ENCODE measurements around the gene GALNT15. TPM values are rescaled to one million over a fixed set of nuclear protein-coding genes. Genes with fewer than 3 reads are reported as not detected.

GALNT15 gene
- total RNA-seq, 8 experiments from 2014 or later = 0.23 to 41.3 (median 0.70) TPM; not detected in 1

- Histone ChIP-seq H3K27ac (no peak overlapping the region), H3K4me1 (replicated peaks in 1 of 2) (no peaks in the 10 kb centered on the region), H3K4me3 (no peak overlapping the region)
- no peak for ATAC-seq (replicated peaks in 6 of 8)
- 0 to 100% (median 56%) methylated on average over 1 to 4 of the region's 5 CpGs; no CpG with 5 or more reads in 1 of the 10 experiments for WGBS, 10 experiments
- in situ Hi-C loops (cut with MboI; ENCODE audit: low pct_unique_long_range_greater_than_20kb in 2 of 9, low sequenced_read_pairs in 9 of 9, unreplicated experiment in 9 of 9) = no loop called here
Measured at GRCh38 chr3:16142350-16143025, 32.0 kb upstream of the GALNT15 start.

GRCh38 chr3:16143861-16144447 lies 30.5 kb upstream of the GALNT15 start:
- in situ Hi-C loops (cut with MboI; ENCODE audit: low pct_unique_long_range_greater_than_20kb in 2 of 9, low sequenced_read_pairs in 9 of 9, unreplicated experiment in 9 of 9) = no loop called here
- peak in 3 of 8 experiments; percentile 45 to 79 (median 50) for ATAC-seq (replicated peaks in 6 of 8)
- 0 to 60% (median 25%) methylated on average over 1 to 2 of the region's 2 CpGs; no CpG with 5 or more reads in 3 of the 10 experiments for WGBS, 10 experiments
- Histone ChIP-seq H3K4me3 (no peak overlapping the region), H3K27ac (no peak overlapping the region), H3K4me1 (replicated peaks in 1 of 2) (no peaks in the 10 kb centered on the region)

GRCh38 chr3:16145176-16145575 lies 29.3 kb upstream of the GALNT15 start:
- in situ Hi-C loops (cut with MboI; ENCODE audit: low pct_unique_long_range_greater_than_20kb in 2 of 9, low sequenced_read_pairs in 9 of 9, unreplicated experiment in 9 of 9) = no loop called here
- no peak for ATAC-seq (replicated peaks in 6 of 8)
- 67 to 100% (median 87%) methylated on average over 1 to 2 of the region's 2 CpGs; no CpG with 5 or more reads in 4 of the 10 experiments for whole genome bisulfite sequencing, 10 experiments
- H3K27ac ChIP-seq = no peak overlapping the region
- H3K4me3 ChIP-seq = no peak overlapping the region
- H3K4me1 ChIP-seq (replicated peaks in 1 of 2) = no peaks in the 10 kb centered on the region

- in situ Hi-C loops (cut with MboI; ENCODE audit: low pct_unique_long_range_greater_than_20kb in 2 of 9, low sequenced_read_pairs in 9 of 9, unreplicated experiment in 9 of 9) = no loop called here
- Histone ChIP-seq H3K27ac (no peak overlapping the region), H3K4me3 (no peak overlapping the region), H3K4me1 (replicated peaks in 1 of 2) (no peaks in the 10 kb centered on the region)
- peak in 2 of 8 experiments; percentile 3 to 8 for ATAC-seq (replicated peaks in 6 of 8)
- WGBS, 10 experiments = 75 to 100% (median 86%) methylated on average over 1 of the region's 2 CpGs; no CpG with 5 or more reads in 4 of the 10 experiments
Measured at GRCh38 chr3:16146015-16146730, 28.3 kb upstream of the GALNT15 start.

- peak in 3 of 8 experiments; percentile 65 to 75 (median 67) for ATAC-seq (replicated peaks in 6 of 8)
- Histone ChIP-seq H3K27ac (no peak overlapping the region), H3K4me1 (replicated peaks in 1 of 2) (no peaks in the 10 kb centered on the region), H3K4me3 (no peak overlapping the region)
- 63 to 100% (median 82%) methylated on average over 1 to 2 of the region's 2 CpGs; no CpG with 5 or more reads in 1 of the 10 experiments for WGBS, 10 experiments
- in situ Hi-C loops (cut with MboI; ENCODE audit: low pct_unique_long_range_greater_than_20kb in 2 of 9, low sequenced_read_pairs in 9 of 9, unreplicated experiment in 9 of 9) = no loop called here
Measured at GRCh38 chr3:16147220-16147994, 27.1 kb upstream of the GALNT15 start.

GRCh38 chr3:16148213-16148612 lies 26.3 kb upstream of the GALNT15 start:
- Histone ChIP-seq H3K4me1 (replicated peaks in 1 of 2) (no peaks in the 10 kb centered on the region), H3K4me3 (no peak overlapping the region), H3K27ac (no peak overlapping the region)
- in situ Hi-C loops (cut with MboI; ENCODE audit: low pct_unique_long_range_greater_than_20kb in 2 of 9, low sequenced_read_pairs in 9 of 9, unreplicated experiment in 9 of 9) = no loop called here
- peak in 1 of 8 experiments; percentile 5 for ATAC-seq (replicated peaks in 6 of 8)
- WGBS, 10 experiments = 40 to 93% (median 90%) methylated on average over 1 to 5 of the region's 6 CpGs; no CpG with 5 or more reads in 3 of the 10 experiments

- Histone ChIP-seq H3K4me1 (replicated peaks in 1 of 2) (no peaks in the 10 kb centered on the region), H3K27ac (no peak overlapping the region), H3K4me3 (no peak overlapping the region)
- in situ Hi-C loops (cut with MboI; ENCODE audit: low pct_unique_long_range_greater_than_20kb in 2 of 9, low sequenced_read_pairs in 9 of 9, unreplicated experiment in 9 of 9) = no loop called here
- 0 to 100% (median 51%) methylated on average over 1 to 4 of the region's 4 CpGs; no CpG with 5 or more reads in 4 of the 10 experiments for WGBS, 10 experiments
- peak in 6 of 8 experiments; percentile 37 to 91 (median 66) for ATAC-seq (replicated peaks in 6 of 8)
Measured at GRCh38 chr3:16148783-16149182, 25.7 kb upstream of the GALNT15 start.

- Histone ChIP-seq H3K27ac (no peak overlapping the region), H3K4me3 (no peak overlapping the region), H3K4me1 (replicated peaks in 1 of 2) (no peaks in the 10 kb centered on the region)
- WGBS, 10 experiments = 86 to 100% (median 88%) methylated on average over 1 of the region's 1 CpG; no CpG with 5 or more reads in 5 of the 10 experiments
- no peak for ATAC-seq (replicated peaks in 6 of 8)
- in situ Hi-C loops (cut with MboI; ENCODE audit: low pct_unique_long_range_greater_than_20kb in 2 of 9, low sequenced_read_pairs in 9 of 9, unreplicated experiment in 9 of 9) = no loop called here
Measured at GRCh38 chr3:16150285-16150684, 24.2 kb upstream of the GALNT15 start.

- H3K4me1 ChIP-seq (replicated peaks in 1 of 2) = no peaks in the 10 kb centered on the region
- H3K4me3 ChIP-seq = no peak overlapping the region
- in situ Hi-C loops (cut with MboI; ENCODE audit: low pct_unique_long_range_greater_than_20kb in 2 of 9, low sequenced_read_pairs in 9 of 9, unreplicated experiment in 9 of 9) = no loop called here
- H3K27ac ChIP-seq = no peak overlapping the region
- 0 to 76% (median 50%) methylated on average over 1 to 4 of the region's 4 CpGs; no CpG with 5 or more reads in 2 of the 10 experiments for WGBS, 10 experiments
- ATAC-seq (replicated peaks in 6 of 8) = peak in 1 of 8 experiments; percentile 2
Measured at GRCh38 chr3:16151109-16151508, 23.4 kb upstream of the GALNT15 start.

GRCh38 chr3:16168211-16168610 lies 6.3 kb upstream of the GALNT15 start:
- Histone ChIP-seq H3K4me3 (no peak overlapping the region), H3K27ac (no peak overlapping the region), H3K4me1 (replicated peaks in 1 of 2) (no peaks in the 10 kb centered on the region)
- WGBS, 10 experiments = 27 to 100% (median 83%) methylated on average over 1 to 5 of the region's 6 CpGs; no CpG with 5 or more reads in 2 of the 10 experiments
- in situ Hi-C loops (cut with MboI; ENCODE audit: low pct_unique_long_range_greater_than_20kb in 2 of 9, low sequenced_read_pairs in 9 of 9, unreplicated experiment in 9 of 9) = no loop called here
- peak in 3 of 8 experiments; percentile 81 to 90 (median 88) for ATAC-seq (replicated peaks in 6 of 8)

GRCh38 chr3:16171009-16171408 lies 3.5 kb upstream of the GALNT15 start:
- H3K27ac ChIP-seq = no peak overlapping the region
- H3K4me3 ChIP-seq = no peak overlapping the region
- 57 to 100% (median 60%) methylated on average over 1 to 2 of the region's 2 CpGs; no CpG with 5 or more reads in 4 of the 10 experiments for WGBS, 10 experiments
- ATAC-seq (replicated peaks in 6 of 8) = no peak
- no peaks in the 10 kb centered on the region for H3K4me1 ChIP-seq (replicated peaks in 1 of 2)
- in situ Hi-C loops (cut with MboI; ENCODE audit: low pct_unique_long_range_greater_than_20kb in 2 of 9, low sequenced_read_pairs in 9 of 9, unreplicated experiment in 9 of 9) = loop anchor here in 1 of 9 experiments (10.0 kb wide), 1 partner anchor 116 kb away; no protein-coding TSS in a partner anchor

GRCh38 chr3:16171825-16172224 lies 2.7 kb upstream of the GALNT15 start:
- Histone ChIP-seq H3K4me3 (no peak overlapping the region), H3K4me1 (replicated peaks in 1 of 2) (no peaks in the 10 kb centered on the region), H3K27ac (no peak overlapping the region)
- WGBS, 10 experiments = 67 to 100% (median 76%) methylated on average over 1 of the region's 1 CpG; no CpG with 5 or more reads in 6 of the 10 experiments
- no peak for ATAC-seq (replicated peaks in 6 of 8)
- in situ Hi-C loops (cut with MboI; ENCODE audit: low pct_unique_long_range_greater_than_20kb in 2 of 9, low sequenced_read_pairs in 9 of 9, unreplicated experiment in 9 of 9) = loop anchor here in 1 of 9 experiments (10.0 kb wide), 1 partner anchor 117 kb away; no protein-coding TSS in a partner anchor

Data from motor neuron (in vitro differentiated cells).